ENCODE data around the gene SCOC. TPM values are rescaled to one million over a fixed set of nuclear protein-coding genes. Genes with fewer than 3 reads are reported as not detected.

The SCOC gene
- 6.6 to 35.6 TPM (median 33.0 TPM) in 5 replicates for total RNA-seq (2022; extraction: Qiagen RNA extraction; ENCODE audit: low read depth)

GRCh38 chr4:140373328-140374129, at the start of gene SCOC:
Gene SCOC, plus strand, starts transcription at chr4:140373646. Its CDS starts 5,525 bp downstream, at chr4:140379171.

GRCh38 chr4:140427106-140427918, 53.9 kb downstream of the SCOC start, which contains the start of gene CLGN:
Gene CLGN, minus strand, starts transcription at chr4:140427648. Its CDS starts 14,570 bp downstream, at chr4:140413078.

Other genes with a start within 250 kb of the SCOC start
- gene MAML3, start 219.5 kb upstream of the SCOC start, total RNA-seq (2022; extraction: Qiagen RNA extraction; ENCODE audit: low read depth) = 9.3 to 13.0 TPM (median 12.5 TPM) in 5 replicates
- gene CLGN, start 54.0 kb downstream of the SCOC start, total RNA-seq (2022; extraction: Qiagen RNA extraction; ENCODE audit: low read depth) = 3.8 to 7.0 TPM (median 5.6 TPM) in 5 replicates
- gene MGAT4D, start 124.6 kb downstream of the SCOC start, total RNA-seq (2022; extraction: Qiagen RNA extraction; ENCODE audit: low read depth) = not detected in 5 replicates
- 6.0 to 12.6 TPM (median 10.5 TPM) in 5 replicates for gene ELMOD2, start 150.5 kb downstream of the SCOC start, total RNA-seq (2022; extraction: Qiagen RNA extraction; ENCODE audit: low read depth)
- not detected in 5 replicates for gene UCP1, start 195.3 kb downstream of the SCOC start, total RNA-seq (2022; extraction: Qiagen RNA extraction; ENCODE audit: low read depth)

Measured in A549 treated with RU486 at 1 μM for 4 hours (cell line).